ENCODE results near the gene TRPV4.

DNA sequence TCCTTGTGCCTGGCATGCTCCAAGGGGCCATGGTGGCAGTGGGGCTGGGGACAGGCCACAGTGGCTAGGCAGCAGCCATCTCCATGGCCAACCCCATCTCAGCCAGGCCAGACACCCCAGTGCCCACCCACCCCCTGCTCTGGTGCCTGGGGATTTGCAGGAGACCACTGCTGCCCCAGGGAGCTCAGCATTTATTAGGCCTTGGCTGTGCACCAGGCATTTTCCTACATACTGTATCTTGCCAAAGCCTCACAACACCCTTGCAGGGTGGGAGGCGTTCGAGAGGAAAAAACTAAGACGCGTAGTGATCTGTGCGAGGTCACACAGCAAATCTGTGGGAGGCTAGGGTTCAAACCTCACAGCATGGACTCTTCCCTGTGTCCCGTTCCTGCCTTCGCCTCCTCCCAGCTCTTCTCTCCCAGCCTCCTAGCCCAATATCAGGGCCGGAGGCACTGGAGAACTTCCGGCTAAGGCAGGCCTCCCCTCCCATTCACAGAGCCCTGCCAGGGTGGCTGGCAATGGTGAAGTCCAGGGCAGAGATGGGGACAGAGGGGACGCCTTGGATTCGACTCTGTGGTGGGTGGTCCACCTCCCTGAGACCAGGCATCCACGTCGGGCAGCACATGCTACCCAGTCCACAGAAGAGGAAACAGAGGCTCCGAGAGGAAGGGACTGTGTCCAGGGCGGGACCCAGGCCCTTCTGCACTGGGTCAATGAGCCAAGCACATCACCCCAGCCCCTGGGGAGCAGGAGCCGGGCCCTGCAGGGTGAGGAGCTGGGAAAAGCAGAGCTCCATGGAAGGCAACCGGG, 62.1 kb downstream of the TRPV4 start:
- TF ChIP-seq, protein P1, sequence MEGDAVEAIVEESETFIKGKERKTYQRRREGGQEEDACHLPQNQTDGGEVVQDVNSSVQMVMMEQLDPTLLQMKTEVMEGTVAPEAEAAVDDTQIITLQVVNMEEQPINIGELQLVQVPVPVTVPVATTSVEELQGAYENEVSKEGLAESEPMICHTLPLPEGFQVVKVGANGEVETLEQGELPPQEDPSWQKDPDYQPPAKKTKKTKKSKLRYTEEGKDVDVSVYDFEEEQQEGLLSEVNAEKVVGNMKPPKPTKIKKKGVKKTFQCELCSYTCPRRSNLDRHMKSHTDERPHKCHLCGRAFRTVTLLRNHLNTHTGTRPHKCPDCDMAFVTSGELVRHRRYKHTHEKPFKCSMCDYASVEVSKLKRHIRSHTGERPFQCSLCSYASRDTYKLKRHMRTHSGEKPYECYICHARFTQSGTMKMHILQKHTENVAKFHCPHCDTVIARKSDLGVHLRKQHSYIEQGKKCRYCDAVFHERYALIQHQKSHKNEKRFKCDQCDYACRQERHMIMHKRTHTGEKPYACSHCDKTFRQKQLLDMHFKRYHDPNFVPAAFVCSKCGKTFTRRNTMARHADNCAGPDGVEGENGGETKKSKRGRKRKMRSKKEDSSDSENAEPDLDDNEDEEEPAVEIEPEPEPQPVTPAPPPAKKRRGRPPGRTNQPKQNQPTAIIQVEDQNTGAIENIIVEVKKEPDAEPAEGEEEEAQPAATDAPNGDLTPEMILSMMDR (conservative IDR thresholded peaks at IDR 0.05 in 1 of 2, IDR thresholded peaks at IDR 0.05 in 1 of 2; ENCODE audit: extremely low read depth in 1 of 2, insufficient read depth in 1 of 2, low read depth in 1 of 2, low read length in 2 of 2) = no peak
- no peak for TF ChIP-seq EZH2 (IDR thresholded peaks at IDR 0.05; ENCODE audit: borderline replicate concordance, low read length)

Data from mammary epithelial cell (primary cell).